GM21381 (cell line): ENCODE measurements around the gene JMY.

Source experiments
- ATAC-seq: cut with Tn5 transposase; IDR thresholded peaks from one replicate; pipeline ENCODE4 v1.9.1; 2021; ENCODE audit warnings: mild to moderate bottlenecking, moderate library complexity; ENCODE audit not compliant: unreplicated experiment

JMY gene

GRCh38 chr5:79285285-79285684 is 49.4 kb downstream of the JMY start:
- ATAC-seq: no peak

GRCh38 chr5:79285833-79286232 is 49.9 kb downstream of the JMY start:
- no peak for ATAC-seq

- no peak for ATAC-seq
Measured at GRCh38 chr5:79287380-79287779, 51.4 kb downstream of the JMY start.

- no peak for ATAC-seq
Measured at GRCh38 chr5:79287907-79288306, 52.0 kb downstream of the JMY start.

GRCh38 chr5:79295029-79295428 is 59.1 kb downstream of the JMY start:
- ATAC-seq: no peak

- no peak for ATAC-seq
Measured at GRCh38 chr5:79297661-79298060, 61.7 kb downstream of the JMY start.

GRCh38 chr5:79301046-79301712 is 65.2 kb downstream of the JMY start:
- ATAC-seq: no peak

GRCh38 chr5:79302454-79302853 is 66.5 kb downstream of the JMY start:
- no peak for ATAC-seq

- ATAC-seq: no peak
Measured at GRCh38 chr5:79305706-79306105, 69.8 kb downstream of the JMY start.

- no peak for ATAC-seq
Measured at GRCh38 chr5:79318935-79319614, 83.1 kb downstream of the JMY start.

GRCh38 chr5:79329453-79329852 is 93.5 kb downstream of the JMY start:
- no peak for ATAC-seq

- no peak for ATAC-seq
Measured at GRCh38 chr5:79330071-79330470, 94.1 kb downstream of the JMY start.

GRCh38 chr5:79333852-79334557 is 98.1 kb downstream of the JMY start:
- ATAC-seq: no peak

- no peak for ATAC-seq
Measured at GRCh38 chr5:79346420-79346824, 110.5 kb downstream of the JMY start.

- ATAC-seq: no peak
Measured at GRCh38 chr5:79349047-79349446, 113.1 kb downstream of the JMY start.

- no peak for ATAC-seq
Measured at GRCh38 chr5:79349881-79350280, 114.0 kb downstream of the JMY start.

GRCh38 chr5:79357398-79357797 is 121.5 kb downstream of the JMY start:
- no peak for ATAC-seq
